GM12875 (cell line): ENCODE results near the gene NDNF.

Experiments used
- H3K4me3 ChIP-seq: one replicate; pipeline ENCODE4 v1.5.1; 2011; ENCODE audit warnings: low read depth, low read length, control low read depth
- CTCF ChIP-seq: IDR thresholded peaks from 2 replicates; pipeline ENCODE4 v1.5.1; 2011; ENCODE audit warnings: low read depth, mild to moderate bottlenecking, control low read depth, inconsistent platforms, low read length, moderate library complexity, borderline replicate concordance; ENCODE audit not compliant: insufficient read depth

NDNF gene

GRCh38 chr4:121091941-121092340 lies 19.6 kb upstream of the NDNF start:
- no peak for TF ChIP-seq CTCF
- no peak overlapping the region for H3K4me3 ChIP-seq

GRCh38 chr4:121088867-121089266 lies 16.5 kb upstream of the NDNF start:
- TF ChIP-seq CTCF, result no peak
- H3K4me3 ChIP-seq, result no peak overlapping the region

GRCh38 chr4:121079376-121079775 lies 7.0 kb upstream of the NDNF start:
- no peak for TF ChIP-seq CTCF
- H3K4me3 ChIP-seq, result no peak overlapping the region

- no peak overlapping the region for H3K4me3 ChIP-seq
- TF ChIP-seq CTCF, result no peak
Observed at GRCh38 chr4:121077496-121077895, 5.2 kb upstream of the NDNF start.

- H3K4me3 ChIP-seq, result no peak overlapping the region
- TF ChIP-seq CTCF, result no peak
Observed at GRCh38 chr4:121076416-121076815, 4.1 kb upstream of the NDNF start.

- no peak overlapping the region for H3K4me3 ChIP-seq
- TF ChIP-seq CTCF, result no peak
Observed at GRCh38 chr4:121073672-121074381, 1.5 kb upstream of the NDNF start.

- no peak for TF ChIP-seq CTCF
- H3K4me3 ChIP-seq, result no peak overlapping the region
Observed at GRCh38 chr4:121073004-121073435, 685 bp upstream of the NDNF start.
